Neural cell (in vitro differentiated cells): ENCODE data around the gene DENND5A.
"Not testable (repeated sequence)": the region's sequence is repeated elsewhere in the genome, so short reads cannot be mapped to it uniquely, and the experiment has no call there.

Experiments
- POLR2AphosphoS5 ChIP-seq: IDR thresholded peaks from 2 replicates; pipeline ENCODE4 v1.6.1; 2012
- TF ChIP-seq, protein P1 (sequence below): fragments of 450-650 bp; IDR thresholded peaks from 2 replicates; pipeline ENCODE4 v1.5.1; 2014; ENCODE audit warnings: antibody characterized with exemption, mild to moderate bottlenecking, moderate library complexity; ENCODE audit not compliant: poor library complexity, severe bottlenecking

GRCh38 chr11:9236242-9236641, 28.9 kb downstream of the DENND5A start:
- TF ChIP-seq, protein P1, sequence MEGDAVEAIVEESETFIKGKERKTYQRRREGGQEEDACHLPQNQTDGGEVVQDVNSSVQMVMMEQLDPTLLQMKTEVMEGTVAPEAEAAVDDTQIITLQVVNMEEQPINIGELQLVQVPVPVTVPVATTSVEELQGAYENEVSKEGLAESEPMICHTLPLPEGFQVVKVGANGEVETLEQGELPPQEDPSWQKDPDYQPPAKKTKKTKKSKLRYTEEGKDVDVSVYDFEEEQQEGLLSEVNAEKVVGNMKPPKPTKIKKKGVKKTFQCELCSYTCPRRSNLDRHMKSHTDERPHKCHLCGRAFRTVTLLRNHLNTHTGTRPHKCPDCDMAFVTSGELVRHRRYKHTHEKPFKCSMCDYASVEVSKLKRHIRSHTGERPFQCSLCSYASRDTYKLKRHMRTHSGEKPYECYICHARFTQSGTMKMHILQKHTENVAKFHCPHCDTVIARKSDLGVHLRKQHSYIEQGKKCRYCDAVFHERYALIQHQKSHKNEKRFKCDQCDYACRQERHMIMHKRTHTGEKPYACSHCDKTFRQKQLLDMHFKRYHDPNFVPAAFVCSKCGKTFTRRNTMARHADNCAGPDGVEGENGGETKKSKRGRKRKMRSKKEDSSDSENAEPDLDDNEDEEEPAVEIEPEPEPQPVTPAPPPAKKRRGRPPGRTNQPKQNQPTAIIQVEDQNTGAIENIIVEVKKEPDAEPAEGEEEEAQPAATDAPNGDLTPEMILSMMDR, result not testable (repeated sequence)
- not testable (repeated sequence) for TF ChIP-seq POLR2AphosphoS5
